ENCODE results near the gene INCENP. TPM values are rescaled to one million over a fixed set of nuclear protein-coding genes. Genes with fewer than 3 reads are reported as not detected.

INCENP gene
- total RNA-seq, 2 experiments from 2014 or later = 126 to 130 TPM

- H3K9me3 Mint-ChIP-seq = no peaks in the 10 kb centered on the region
- ChIA-PET POLR2A (interaction anchor here (0.6 kb wide), 1 partner anchor 262 kb away, joined by 3 read pairs; no protein-coding TSS in a partner anchor), CTCF (interaction anchor here (0.7 to 3.4 kb wide), 4 partner anchors 25 to 178 kb away, joined by 4 to 13 read pairs (median 5); no protein-coding TSS in a partner anchor)
- DNase-seq (no peak), ATAC-seq (no peak)
- H3K27ac Mint-ChIP-seq = no peak overlapping the region
- TF ChIP-seq CTCF (IDR thresholded peaks at IDR 0.05) = no peak
- H3K27me3 Mint-ChIP-seq = no peaks in the 10 kb centered on the region
- H3K36me3 Mint-ChIP-seq (ENCODE audit: low read depth) = peaks cover 56% of the 10 kb centered on the region
- peaks cover 15% of the 10 kb centered on the region for H3K4me1 Mint-ChIP-seq (ENCODE audit: low read depth)
- intact Hi-C loops (cut with micrococcal nuclease) = no loop called here
- no peak overlapping the region for H3K4me3 Mint-ChIP-seq
Observed at GRCh38 chr11:62132689-62133293, 9.0 kb downstream of the INCENP start.

GRCh38 chr11:62133328-62134065 is 9.7 kb downstream of the INCENP start:
- Mint-ChIP-seq H3K4me3 (no peak overlapping the region), H3K27ac (no peak overlapping the region), H3K27me3 (no peaks in the 10 kb centered on the region), H3K9me3 (no peaks in the 10 kb centered on the region), H3K36me3 (ENCODE audit: low read depth) (peaks cover 50% of the 10 kb centered on the region), H3K4me1 (ENCODE audit: low read depth) (peaks cover 14% of the 10 kb centered on the region)
- ChIA-PET POLR2A (no interaction called here), CTCF (interaction anchor here (0.6 to 1.9 kb wide), 2 partner anchors 26 to 52 kb away, joined by 4 to 5 read pairs; no protein-coding TSS in a partner anchor)
- ATAC-seq (no peak), DNase-seq (no peak)
- no peak for TF ChIP-seq CTCF (IDR thresholded peaks at IDR 0.05)
- intact Hi-C loops (cut with micrococcal nuclease) = no loop called here

- Mint-ChIP-seq H3K4me1 (ENCODE audit: low read depth) (peaks cover 5% of the 10 kb centered on the region), H3K27me3 (no peaks in the 10 kb centered on the region), H3K9me3 (no peaks in the 10 kb centered on the region), H3K27ac (no peak overlapping the region), H3K4me3 (no peak overlapping the region), H3K36me3 (ENCODE audit: low read depth) (peaks cover 24% of the 10 kb centered on the region)
- intact Hi-C loops (cut with micrococcal nuclease) = no loop called here
- DNase-seq (no peak), ATAC-seq (no peak)
- no peak for TF ChIP-seq CTCF (IDR thresholded peaks at IDR 0.05)
- ChIA-PET POLR2A (interaction anchor here (1.7 kb wide), 2 partner anchors 10 to 12 kb away, joined by 4 read pairs; no protein-coding TSS in a partner anchor), CTCF (interaction anchor here (1.2 kb wide), 1 partner anchor 29 kb away, joined by 4 read pairs; no protein-coding TSS in a partner anchor)
Observed at GRCh38 chr11:62137276-62137861, 13.6 kb downstream of the INCENP start.

GRCh38 chr11:62137881-62138629 is 14.2 kb downstream of the INCENP start:
- Mint-ChIP-seq H3K36me3 (ENCODE audit: low read depth) (peaks cover 22% of the 10 kb centered on the region), H3K4me3 (no peak overlapping the region), H3K4me1 (ENCODE audit: low read depth) (no peaks in the 10 kb centered on the region), H3K27ac (no peak overlapping the region), H3K9me3 (no peaks in the 10 kb centered on the region), H3K27me3 (no peaks in the 10 kb centered on the region)
- POLR2A ChIA-PET = no interaction called here
- no peak for TF ChIP-seq CTCF (IDR thresholded peaks at IDR 0.05)
- DNase-seq (no peak), ATAC-seq (no peak)
- intact Hi-C loops (cut with micrococcal nuclease) = no loop called here
- CTCF ChIA-PET = interaction anchor here (1.2 kb wide), 1 partner anchor 30 kb away, joined by 4 read pairs; no protein-coding TSS in a partner anchor
